Naive thymus-derived CD4-positive, alpha-beta T cell (primary cell): Measurements from ENCODE around the gene BCAS3. TPM values are rescaled to one million over a fixed set of nuclear protein-coding genes. Genes with fewer than 3 reads are reported as not detected.

ENCODE experiments used
- ATAC-seq: fragments of 150-1000 bp; cut with Tn5 transposase; 2 replicates; pipeline ENCODE4 v1.10.0; 2021; ENCODE audit warnings: mild to moderate bottlenecking, moderate library complexity
- CTCF ChIA-PET: fragments of 350-600 bp; sonication (Branson Sonifier 250); formaldehyde crosslinking; loops from one replicate; lab custom pipeline; 2021; ENCODE audit warnings: antibody characterized with exemption; lab: Charles Lee
- POLR2A ChIA-PET: fragments of 350-600 bp; sonication (Branson Sonifier 250); formaldehyde crosslinking; loops from one replicate; lab custom pipeline; 2021; ENCODE audit warnings: antibody characterized with exemption, inconsistent platforms; lab: Charles Lee
- DNase-seq, 9 donors: peaks; one replicate each; pipeline versions ENCODE4 v3.0.0 to v3.0.0-alpha.2; 2020 to 2022; ENCODE audit warnings: mixed read lengths in 1 of 9
- H3K27ac ChIP-seq: one replicate; pipeline ENCODE4 v1.7.0; 2013; ENCODE audit warnings: mild to moderate bottlenecking, low read depth, low read length, moderate library complexity
- H3K27me3 ChIP-seq, 2 donors: one replicate each; pipeline ENCODE4 v1.7.0; 2013; ENCODE audit warnings: low read length in 2 of 2, mild to moderate bottlenecking in 2 of 2, moderate library complexity in 2 of 2; ENCODE audit not compliant: control insufficient read depth in 2 of 2, insufficient read depth in 2 of 2
- H3K36me3 ChIP-seq, 3 experiments: 1 replicate in 2 of 3; 2 replicates in 1 of 3; pipeline ENCODE4 v1.7.0; 2013; ENCODE audit warnings: low read length in 3 of 3, mild to moderate bottlenecking in 3 of 3, moderate library complexity in 1 of 3; ENCODE audit not compliant: insufficient read depth in 3 of 3, control insufficient read depth in 2 of 3
- H3K4me1 ChIP-seq, 2 donors: one replicate each; pipeline ENCODE4 v1.7.0; 2013; ENCODE audit warnings: low read length in 2 of 2, mild to moderate bottlenecking in 2 of 2, moderate library complexity in 1 of 2; ENCODE audit not compliant: control insufficient read depth in 2 of 2, insufficient read depth in 2 of 2
- H3K4me3 ChIP-seq: 2 replicates; pipeline ENCODE4 v1.7.0; 2013; ENCODE audit warnings: mild to moderate bottlenecking, low read length
- H3K9me3 ChIP-seq, 3 experiments: 1 replicate in 2 of 3; 2 replicates in 1 of 3; pipeline ENCODE4 v1.7.0; 2013; ENCODE audit warnings: low read length in 3 of 3; ENCODE audit not compliant: control insufficient read depth in 2 of 3
- H3K27ac Mint-ChIP-seq, 9 donors: one replicate each; pipeline ENCODE4 v1.8.0; 2020 to 2022; ENCODE audit warnings: mixed read lengths in 9 of 9, mild to moderate bottlenecking in 8 of 9, moderate library complexity in 5 of 9, inconsistent platforms in 2 of 9
- H3K27me3 Mint-ChIP-seq, 5 donors: one replicate each; pipeline ENCODE4 v1.8.0; 2021 to 2022; ENCODE audit warnings: mixed read lengths in 5 of 5, mild to moderate bottlenecking in 1 of 5
- H3K36me3 Mint-ChIP-seq, 5 donors: one replicate each; pipeline ENCODE4 v1.8.0; 2020 to 2022; ENCODE audit warnings: mixed read lengths in 5 of 5, mild to moderate bottlenecking in 3 of 5, inconsistent platforms in 1 of 5
- H3K4me1 Mint-ChIP-seq, 7 donors: one replicate each; pipeline ENCODE4 v1.8.0; 2020 to 2022; ENCODE audit warnings: mixed read lengths in 7 of 7, mild to moderate bottlenecking in 3 of 7, inconsistent platforms in 1 of 7
- H3K4me3 Mint-ChIP-seq, 10 donors: one replicate each; pipeline ENCODE4 v1.8.0; 2020 to 2022; ENCODE audit warnings: mild to moderate bottlenecking in 10 of 10, mixed read lengths in 10 of 10, moderate library complexity in 6 of 10, inconsistent platforms in 2 of 10
- H3K9me3 Mint-ChIP-seq, 11 donors: one replicate each; pipeline ENCODE4 v1.8.0; 2020 to 2022; ENCODE audit warnings: mixed read lengths in 11 of 11, mild to moderate bottlenecking in 4 of 11, inconsistent platforms in 1 of 11, moderate library complexity in 1 of 11
- intact Hi-C, 2 donors: fragments of 100-400 bp; cut with micrococcal nuclease; formaldehyde crosslinking; loops; one replicate each; pipeline ENCODE4 v1.15.1; 2023
- polyA plus RNA-seq, 2 donors: library from polyadenylated mRNA; unstranded; fragments of 300-500 nt; fragmentation: Illumina TruSeq; gene quantifications; one replicate each; pipeline ENCODE4 v1.2.3, GENCODE V29; 2021
- total RNA-seq, 6 experiments: library from RNA in 5 of 6; stranded (reverse) in 5 of 6; gene quantifications; 1 replicate in 5 of 6; 2 replicates in 1 of 6; pipeline ENCODE4 v1.2.3 and lab custom pipeline; 2021 to 2026

The BCAS3 gene
- total and polyA plus RNA-seq, 7 experiments from 2014 or later, result 18.4 to 57.8 (median 37.5) TPM

- peaks cover 5 to 33% (median 12%) of the 10 kb centered on the region in 5 donors for H3K36me3 Mint-ChIP-seq
- no peak overlapping the region for H3K4me3 ChIP-seq
- no peak overlapping the region for H3K27ac ChIP-seq
- H3K27me3 ChIP-seq, result no peaks in the 10 kb centered on the region
- no peak overlapping the region for H3K4me3 Mint-ChIP-seq
- no peaks in the 10 kb centered on the region for H3K4me1 ChIP-seq
- no peak for ATAC-seq
- H3K27ac Mint-ChIP-seq, result no peak overlapping the region
- ChIA-PET CTCF (interaction anchor here (0.5 kb wide), 1 partner anchor 12 kb away, joined by 4 read pairs; no protein-coding TSS in a partner anchor), POLR2A (no interaction called here)
- H3K4me1 Mint-ChIP-seq, result peaks cover 0 to 12% (median 4%) of the 10 kb centered on the region in 7 donors
- no peaks in the 10 kb centered on the region for H3K27me3 Mint-ChIP-seq
- no peaks in the 10 kb centered on the region for H3K9me3 ChIP-seq
- intact Hi-C loops, result no loop called here
- no peaks in the 10 kb centered on the region for H3K36me3 ChIP-seq
- H3K9me3 Mint-ChIP-seq, result peaks cover 0 to 3% (median 0%) of the 10 kb centered on the region in 11 donors
- DNase-seq, result no peak
These were observed 386.7 kb downstream of the BCAS3 start for GRCh38 chr17:61064087-61064951.

GRCh38 chr17:61065263-61065773 lies 387.7 kb downstream of the BCAS3 start:
- intact Hi-C loops, result no loop called here
- DNase-seq, result no peak
- peaks cover 0 to 12% (median 4%) of the 10 kb centered on the region in 7 donors for H3K4me1 Mint-ChIP-seq
- H3K27ac Mint-ChIP-seq, result no peak overlapping the region
- Histone ChIP-seq H3K27ac (no peak overlapping the region), H3K4me1 (no peaks in the 10 kb centered on the region), H3K36me3 (no peaks in the 10 kb centered on the region), H3K27me3 (no peaks in the 10 kb centered on the region), H3K9me3 (no peaks in the 10 kb centered on the region), H3K4me3 (no peak overlapping the region)
- POLR2A ChIA-PET, result no interaction called here
- CTCF ChIA-PET, result no interaction called here
- peaks cover 5 to 33% (median 12%) of the 10 kb centered on the region in 5 donors for H3K36me3 Mint-ChIP-seq
- no peaks in the 10 kb centered on the region for H3K27me3 Mint-ChIP-seq
- H3K4me3 Mint-ChIP-seq, result no peak overlapping the region
- no peak for ATAC-seq
- peaks cover 0 to 3% (median 0%) of the 10 kb centered on the region in 11 donors for H3K9me3 Mint-ChIP-seq

GRCh38 chr17:61066062-61066461 lies 388.4 kb downstream of the BCAS3 start:
- no peaks in the 10 kb centered on the region for H3K27me3 Mint-ChIP-seq
- no peaks in the 10 kb centered on the region for H3K4me1 ChIP-seq
- no peak overlapping the region for H3K4me3 ChIP-seq
- intact Hi-C loops, result no loop called here
- peaks cover 0 to 3% (median 0%) of the 10 kb centered on the region in 11 donors for H3K9me3 Mint-ChIP-seq
- no peaks in the 10 kb centered on the region for H3K36me3 ChIP-seq
- DNase-seq (no peak), ATAC-seq (no peak)
- no peak overlapping the region for H3K27ac ChIP-seq
- H3K27me3 ChIP-seq, result no peaks in the 10 kb centered on the region
- peaks cover 5 to 28% (median 12%) of the 10 kb centered on the region in 5 donors for H3K36me3 Mint-ChIP-seq
- POLR2A ChIA-PET, result no interaction called here
- CTCF ChIA-PET, result no interaction called here
- no peaks in the 10 kb centered on the region for H3K9me3 ChIP-seq
- H3K4me1 Mint-ChIP-seq, result peaks cover 0 to 12% (median 4%) of the 10 kb centered on the region in 7 donors
- H3K27ac Mint-ChIP-seq, result no peak overlapping the region
- no peak overlapping the region for H3K4me3 Mint-ChIP-seq

- intact Hi-C loops, result no loop called here
- Histone ChIP-seq H3K4me1 (no peaks in the 10 kb centered on the region), H3K27me3 (no peaks in the 10 kb centered on the region), H3K27ac (no peak overlapping the region), H3K4me3 (no peak overlapping the region), H3K36me3 (no peaks in the 10 kb centered on the region), H3K9me3 (no peaks in the 10 kb centered on the region)
- DNase-seq (no peak), ATAC-seq (no peak)
- Mint-ChIP-seq H3K4me3 (no peak overlapping the region), H3K9me3 (peaks cover 0 to 3% (median 0%) of the 10 kb centered on the region in 11 donors), H3K4me1 (no peaks in the 10 kb centered on the region), H3K27me3 (no peaks in the 10 kb centered on the region), H3K36me3 (peaks cover 0 to 13% (median 11%) of the 10 kb centered on the region in 5 donors), H3K27ac (no peak overlapping the region)
- ChIA-PET POLR2A (no interaction called here), CTCF (interaction anchor here (0.6 kb wide), 1 partner anchor 39 kb away, joined by 5 read pairs; no protein-coding TSS in a partner anchor)
These were observed 393.0 kb downstream of the BCAS3 start for GRCh38 chr17:61070649-61071048.

- Histone ChIP-seq H3K9me3 (no peaks in the 10 kb centered on the region), H3K27me3 (no peaks in the 10 kb centered on the region), H3K36me3 (no peaks in the 10 kb centered on the region), H3K27ac (no peak overlapping the region), H3K4me1 (no peaks in the 10 kb centered on the region), H3K4me3 (no peak overlapping the region)
- Mint-ChIP-seq H3K4me3 (no peak overlapping the region), H3K9me3 (peaks cover 0 to 3% (median 0%) of the 10 kb centered on the region in 11 donors), H3K36me3 (peaks cover 0 to 25% (median 15%) of the 10 kb centered on the region in 5 donors), H3K4me1 (no peaks in the 10 kb centered on the region), H3K27ac (no peak overlapping the region), H3K27me3 (no peaks in the 10 kb centered on the region)
- ChIA-PET POLR2A (no interaction called here), CTCF (no interaction called here)
- intact Hi-C loops, result no loop called here
- ATAC-seq, result no peak
- no peak for DNase-seq
These were observed 395.0 kb downstream of the BCAS3 start for GRCh38 chr17:61072648-61073047.

- intact Hi-C loops, result no loop called here
- Mint-ChIP-seq H3K36me3 (peaks cover 0 to 29% (median 17%) of the 10 kb centered on the region in 5 donors), H3K27me3 (no peaks in the 10 kb centered on the region), H3K27ac (no peak overlapping the region), H3K9me3 (peaks cover 0 to 3% (median 0%) of the 10 kb centered on the region in 11 donors), H3K4me1 (no peaks in the 10 kb centered on the region), H3K4me3 (no peak overlapping the region)
- Histone ChIP-seq H3K27me3 (no peaks in the 10 kb centered on the region), H3K36me3 (no peaks in the 10 kb centered on the region), H3K27ac (no peak overlapping the region), H3K4me1 (no peaks in the 10 kb centered on the region), H3K9me3 (no peaks in the 10 kb centered on the region), H3K4me3 (no peak overlapping the region)
- CTCF ChIA-PET, result no interaction called here
- POLR2A ChIA-PET, result no interaction called here
- ATAC-seq, result no peak
- DNase-seq, result no peak
These were observed 395.5 kb downstream of the BCAS3 start for GRCh38 chr17:61073131-61073530.
